Liver (tissue), 9 donors: ENCODE data around the gene CDR2. TPM values are rescaled to one million over a fixed set of nuclear protein-coding genes. Genes with fewer than 3 reads are reported as not detected.

Experiments
- DNase-seq: peaks from one replicate; pipeline ENCODE4 v3.0.0-alpha.2; 2017; ENCODE audit warnings: low spot score
- H3K27ac ChIP-seq, 2 donors: one replicate each; pipeline ENCODE4 v1.7.0; 2013; ENCODE audit warnings: inconsistent platforms in 2 of 2, low read length in 2 of 2, control low read depth in 1 of 2, low read depth in 1 of 2, mild to moderate bottlenecking in 1 of 2
- H3K27me3 ChIP-seq, 4 donors: one replicate each; pipeline versions ENCODE4 v1.6.1 to v1.7.0; 2013; ENCODE audit warnings: low read length in 3 of 4, inconsistent platforms in 1 of 4, mild to moderate bottlenecking in 1 of 4, moderate library complexity in 1 of 4; ENCODE audit not compliant: control insufficient read depth in 4 of 4, insufficient read depth in 4 of 4
- H3K36me3 ChIP-seq, 4 donors: one replicate each; pipeline versions ENCODE4 v1.6.1 to v1.7.0; 2013; ENCODE audit warnings: low read length in 3 of 4, mild to moderate bottlenecking in 3 of 4, low read depth in 1 of 4, moderate library complexity in 1 of 4; ENCODE audit not compliant: control insufficient read depth in 4 of 4, insufficient read depth in 3 of 4
- H3K4me1 ChIP-seq, 4 donors: one replicate each; pipeline versions ENCODE4 v1.6.1 to v1.7.0; 2013; ENCODE audit warnings: low read length in 3 of 4, mild to moderate bottlenecking in 3 of 4, moderate library complexity in 1 of 4; ENCODE audit not compliant: control insufficient read depth in 4 of 4, insufficient read depth in 4 of 4
- H3K4me3 ChIP-seq, 3 donors: one replicate each; pipeline versions ENCODE4 v1.6.1 to v1.7.0; 2013; ENCODE audit warnings: low read length in 3 of 3, control low read depth in 1 of 3, low read depth in 1 of 3, mild to moderate bottlenecking in 1 of 3
- H3K9ac ChIP-seq, 2 donors: one replicate each; pipeline ENCODE4 v1.7.0; 2013; ENCODE audit warnings: low read length in 2 of 2, mild to moderate bottlenecking in 2 of 2, moderate library complexity in 2 of 2, control low read depth in 1 of 2, low read depth in 1 of 2
- H3K9me3 ChIP-seq, 4 donors: one replicate each; pipeline versions ENCODE4 v1.6.1 to v1.7.0; 2013; ENCODE audit warnings: low read length in 3 of 4; ENCODE audit not compliant: control insufficient read depth in 4 of 4
- EGR1 ChIP-seq, 2 donors: IDR thresholded peaks; 2 replicates each; pipeline ENCODE4 v1.6.1; 2016 to 2018; ENCODE audit warnings: antibody characterized with exemption in 2 of 2, low read depth in 2 of 2
- FOXA1 ChIP-seq: IDR thresholded peaks from 2 replicates; pipeline ENCODE4 v1.6.1; 2016; ENCODE audit warnings: antibody characterized with exemption
- FOXA2 ChIP-seq: IDR thresholded peaks from 2 replicates; pipeline ENCODE4 v1.6.1; 2016; ENCODE audit warnings: antibody characterized with exemption
- GABPA ChIP-seq, 2 donors: IDR thresholded peaks in 1 of 2; conservative IDR thresholded peaks in 1 of 2; 2 replicates each; pipeline ENCODE4 v1.6.1; 2016; ENCODE audit warnings: antibody characterized with exemption in 2 of 2, mild to moderate bottlenecking in 1 of 2, moderate library complexity in 1 of 2
- HNF4A ChIP-seq, 2 donors: conservative IDR thresholded peaks; 2 replicates each; pipeline ENCODE4 v1.6.1; 2016; ENCODE audit warnings: antibody characterized with exemption in 2 of 2, mild to moderate bottlenecking in 2 of 2
- HNF4G ChIP-seq: IDR thresholded peaks from 2 replicates; pipeline ENCODE4 v1.6.1; 2016; ENCODE audit warnings: antibody characterized with exemption
- JUND ChIP-seq, 2 donors: IDR thresholded peaks; 2 replicates each; pipeline ENCODE4 v1.6.1; 2016; ENCODE audit warnings: antibody characterized with exemption in 2 of 2
- NR2F2 ChIP-seq: IDR thresholded peaks from 2 replicates; pipeline ENCODE4 v1.6.1; 2016; ENCODE audit warnings: antibody characterized with exemption
- RAD21 ChIP-seq, 2 donors: IDR thresholded peaks; 2 replicates each; pipeline ENCODE4 v1.6.1; 2016; ENCODE audit warnings: antibody characterized with exemption in 2 of 2, mild to moderate bottlenecking in 2 of 2
- RXRA ChIP-seq, 2 donors: IDR thresholded peaks; 2 replicates each; pipeline ENCODE4 v1.6.1; 2017 to 2018; ENCODE audit warnings: antibody characterized with exemption in 2 of 2, mild to moderate bottlenecking in 1 of 2
- SP1 ChIP-seq: IDR thresholded peaks from 2 replicates; pipeline ENCODE4 v1.6.1; 2018; ENCODE audit warnings: antibody characterized with exemption, mild to moderate bottlenecking
- TAF1 ChIP-seq: conservative IDR thresholded peaks from 2 replicates; pipeline ENCODE4 v1.6.1; 2016; ENCODE audit warnings: antibody characterized with exemption, mild to moderate bottlenecking
- YY1 ChIP-seq: IDR thresholded peaks from 2 replicates; pipeline ENCODE4 v1.6.1; 2016; ENCODE audit warnings: antibody characterized with exemption, mild to moderate bottlenecking
- WGBS: extraction: QIAGEN DNeasy Blood & Tissue Kit; methylation state at CpG from one replicate; pipeline ENCODE4 v1.1.7; 2013; 5-methylcytosine and 5-hydroxymethylcytosine counted together
- polyA plus RNA-seq, 2 donors: library from polyadenylated mRNA; stranded (reverse) in 1 of 2; unstranded in 1 of 2; fragments of 200-250 nt in 1 of 2; fragments of >200 nt in 1 of 2; fragmentation: Nextera tagmentation in 1 of 2; extraction: Ambion mirVana in 1 of 2; gene quantifications; one replicate each; pipeline versions ENCODE4 v1.2.1 to v1.2.3, GENCODE V29; 2013 to 2015
- total RNA-seq, 2 donors: library from RNA; depleted of rRNA; stranded (reverse); fragments of >200 nt; gene quantifications; one replicate each; pipeline ENCODE4 v1.2.3, GENCODE V29; 2014
- TF ChIP-seq, protein P1 (sequence below): IDR thresholded peaks from 2 replicates; pipeline ENCODE4 v1.6.1; 2016; ENCODE audit warnings: antibody characterized with exemption, mild to moderate bottlenecking
- TF ChIP-seq, protein P2 (sequence below): fragments of 150-350 bp; IDR thresholded peaks from 2 replicates; pipeline ENCODE4 v1.5.1; 2017; ENCODE audit warnings: improper control_type of control experiment, low read depth, low read length; ENCODE audit not compliant: missing input control
- TF ChIP-seq, protein P3 (sequence below): IDR thresholded peaks from 2 replicates; pipeline ENCODE4 v1.6.1; 2016; ENCODE audit warnings: antibody characterized with exemption
- TF ChIP-seq, protein P4 (sequence below): IDR thresholded peaks from 2 replicates; pipeline ENCODE4 v1.6.1; 2016; ENCODE audit warnings: antibody characterized with exemption
- TF ChIP-seq, protein P5 (sequence below): IDR thresholded peaks from 2 replicates; pipeline ENCODE4 v1.6.1; 2016; ENCODE audit warnings: antibody characterized with exemption
- donor health status: healthy.
- donor health status: healthy.
- donor health status: healthy.
- donor health status: healthy.
- donor health status: healthy.

The CDR2 gene
- total and polyA plus RNA-seq, 4 donors: 2.9 to 12.1 (median 9.7) TPM

DNA sequence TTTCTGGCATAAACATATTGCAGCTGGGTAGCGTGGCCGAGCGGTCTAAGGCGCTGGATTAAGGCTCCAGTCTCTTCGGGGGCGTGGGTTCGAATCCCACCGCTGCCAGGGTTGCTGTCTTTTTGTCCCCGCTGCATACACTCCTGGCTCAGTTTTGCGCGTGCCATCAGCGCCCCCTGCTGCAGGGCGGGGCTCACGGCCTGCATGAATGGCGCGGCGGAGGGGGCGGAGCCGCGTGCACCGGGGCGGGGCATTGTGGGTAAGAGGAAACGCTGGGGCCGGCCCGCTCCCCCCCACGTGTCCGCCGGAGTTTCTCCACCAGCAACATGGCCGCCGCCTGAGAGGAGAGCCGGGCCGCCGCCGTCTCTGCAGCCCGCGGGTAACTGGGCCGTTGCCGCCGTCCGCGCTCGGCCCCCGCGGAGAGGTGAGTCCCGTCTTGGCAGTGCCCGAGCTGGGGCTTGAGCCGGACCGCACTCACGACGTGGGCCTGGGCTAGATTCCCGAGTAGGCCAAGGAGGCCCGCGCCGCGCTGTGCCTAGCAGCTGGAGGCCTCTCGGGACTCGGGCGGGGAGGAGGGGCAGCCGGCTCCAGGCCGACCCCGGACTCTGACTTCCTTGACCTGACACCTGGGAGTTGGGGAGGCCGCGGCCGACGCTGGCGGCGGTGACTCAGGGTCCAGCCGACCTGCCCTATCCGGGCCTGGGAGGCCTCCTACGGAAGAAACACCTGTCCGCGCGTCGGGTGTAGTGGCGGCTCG is 77.1 kb downstream of the CDR2 start, which contains the start of gene POLR3E:
TSS of gene POLR3E (plus strand) at position 296 of the 757 bp plus-strand sequence. CDS start 5,560 bp downstream, outside the sequence.
- Histone ChIP-seq H3K9me3 (no peaks in the 10 kb centered on the region), H3K4me1 (peaks cover 2 to 18% (median 11%) of the 10 kb centered on the region in 4 donors), H3K27ac (peak within 1 kb of the TSS; percentile 92 to 96), H3K27me3 (no peaks in the 10 kb centered on the region), H3K36me3 (peaks cover 0 to 3% (median 0%) of the 10 kb centered on the region in 4 donors), H3K4me3 (peak within 1 kb of the TSS; percentile 57 to 93 (median 91)), H3K9ac (peak within 1 kb of the TSS; percentile 93 to 96)
- peak; percentile 77 for TF ChIP-seq SP1
- peak in 1 of 2 donors; percentile 43 for TF ChIP-seq JUND (IDR thresholded peaks at IDR 0.05)
- TF ChIP-seq, protein P1, sequence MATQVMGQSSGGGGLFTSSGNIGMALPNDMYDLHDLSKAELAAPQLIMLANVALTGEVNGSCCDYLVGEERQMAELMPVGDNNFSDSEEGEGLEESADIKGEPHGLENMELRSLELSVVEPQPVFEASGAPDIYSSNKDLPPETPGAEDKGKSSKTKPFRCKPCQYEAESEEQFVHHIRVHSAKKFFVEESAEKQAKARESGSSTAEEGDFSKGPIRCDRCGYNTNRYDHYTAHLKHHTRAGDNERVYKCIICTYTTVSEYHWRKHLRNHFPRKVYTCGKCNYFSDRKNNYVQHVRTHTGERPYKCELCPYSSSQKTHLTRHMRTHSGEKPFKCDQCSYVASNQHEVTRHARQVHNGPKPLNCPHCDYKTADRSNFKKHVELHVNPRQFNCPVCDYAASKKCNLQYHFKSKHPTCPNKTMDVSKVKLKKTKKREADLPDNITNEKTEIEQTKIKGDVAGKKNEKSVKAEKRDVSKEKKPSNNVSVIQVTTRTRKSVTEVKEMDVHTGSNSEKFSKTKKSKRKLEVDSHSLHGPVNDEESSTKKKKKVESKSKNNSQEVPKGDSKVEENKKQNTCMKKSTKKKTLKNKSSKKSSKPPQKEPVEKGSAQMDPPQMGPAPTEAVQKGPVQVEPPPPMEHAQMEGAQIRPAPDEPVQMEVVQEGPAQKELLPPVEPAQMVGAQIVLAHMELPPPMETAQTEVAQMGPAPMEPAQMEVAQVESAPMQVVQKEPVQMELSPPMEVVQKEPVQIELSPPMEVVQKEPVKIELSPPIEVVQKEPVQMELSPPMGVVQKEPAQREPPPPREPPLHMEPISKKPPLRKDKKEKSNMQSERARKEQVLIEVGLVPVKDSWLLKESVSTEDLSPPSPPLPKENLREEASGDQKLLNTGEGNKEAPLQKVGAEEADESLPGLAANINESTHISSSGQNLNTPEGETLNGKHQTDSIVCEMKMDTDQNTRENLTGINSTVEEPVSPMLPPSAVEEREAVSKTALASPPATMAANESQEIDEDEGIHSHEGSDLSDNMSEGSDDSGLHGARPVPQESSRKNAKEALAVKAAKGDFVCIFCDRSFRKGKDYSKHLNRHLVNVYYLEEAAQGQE: no peak
- TF ChIP-seq, protein P2, sequence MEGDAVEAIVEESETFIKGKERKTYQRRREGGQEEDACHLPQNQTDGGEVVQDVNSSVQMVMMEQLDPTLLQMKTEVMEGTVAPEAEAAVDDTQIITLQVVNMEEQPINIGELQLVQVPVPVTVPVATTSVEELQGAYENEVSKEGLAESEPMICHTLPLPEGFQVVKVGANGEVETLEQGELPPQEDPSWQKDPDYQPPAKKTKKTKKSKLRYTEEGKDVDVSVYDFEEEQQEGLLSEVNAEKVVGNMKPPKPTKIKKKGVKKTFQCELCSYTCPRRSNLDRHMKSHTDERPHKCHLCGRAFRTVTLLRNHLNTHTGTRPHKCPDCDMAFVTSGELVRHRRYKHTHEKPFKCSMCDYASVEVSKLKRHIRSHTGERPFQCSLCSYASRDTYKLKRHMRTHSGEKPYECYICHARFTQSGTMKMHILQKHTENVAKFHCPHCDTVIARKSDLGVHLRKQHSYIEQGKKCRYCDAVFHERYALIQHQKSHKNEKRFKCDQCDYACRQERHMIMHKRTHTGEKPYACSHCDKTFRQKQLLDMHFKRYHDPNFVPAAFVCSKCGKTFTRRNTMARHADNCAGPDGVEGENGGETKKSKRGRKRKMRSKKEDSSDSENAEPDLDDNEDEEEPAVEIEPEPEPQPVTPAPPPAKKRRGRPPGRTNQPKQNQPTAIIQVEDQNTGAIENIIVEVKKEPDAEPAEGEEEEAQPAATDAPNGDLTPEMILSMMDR: peak; percentile 93
- no peak for TF ChIP-seq TAF1
- TF ChIP-seq EGR1 (IDR thresholded peaks at IDR 0.05; ENCODE audit: low read depth in 2 of 2): no peak
- TF ChIP-seq GABPA (IDR thresholded peaks at IDR 0.05 in 1 of 2, conservative IDR thresholded peaks at IDR 0.05 in 1 of 2): peak in 1 of 2 donors; percentile 75
- TF ChIP-seq HNF4A (conservative IDR thresholded peaks at IDR 0.05): peak in 1 of 2 donors; percentile 31
- TF ChIP-seq, protein P3, sequence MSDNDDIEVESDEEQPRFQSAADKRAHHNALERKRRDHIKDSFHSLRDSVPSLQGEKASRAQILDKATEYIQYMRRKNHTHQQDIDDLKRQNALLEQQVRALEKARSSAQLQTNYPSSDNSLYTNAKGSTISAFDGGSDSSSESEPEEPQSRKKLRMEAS: peak; percentile 97
- TF ChIP-seq RXRA (IDR thresholded peaks at IDR 0.05): peak; percentile 41 to 60
- TF ChIP-seq FOXA1: peak; percentile 89
- TF ChIP-seq RAD21 (IDR thresholded peaks at IDR 0.05): peak; percentile 94 to 97
- TF ChIP-seq NR2F2: peak; percentile 60
- TF ChIP-seq HNF4G: no peak
- TF ChIP-seq, protein P4, sequence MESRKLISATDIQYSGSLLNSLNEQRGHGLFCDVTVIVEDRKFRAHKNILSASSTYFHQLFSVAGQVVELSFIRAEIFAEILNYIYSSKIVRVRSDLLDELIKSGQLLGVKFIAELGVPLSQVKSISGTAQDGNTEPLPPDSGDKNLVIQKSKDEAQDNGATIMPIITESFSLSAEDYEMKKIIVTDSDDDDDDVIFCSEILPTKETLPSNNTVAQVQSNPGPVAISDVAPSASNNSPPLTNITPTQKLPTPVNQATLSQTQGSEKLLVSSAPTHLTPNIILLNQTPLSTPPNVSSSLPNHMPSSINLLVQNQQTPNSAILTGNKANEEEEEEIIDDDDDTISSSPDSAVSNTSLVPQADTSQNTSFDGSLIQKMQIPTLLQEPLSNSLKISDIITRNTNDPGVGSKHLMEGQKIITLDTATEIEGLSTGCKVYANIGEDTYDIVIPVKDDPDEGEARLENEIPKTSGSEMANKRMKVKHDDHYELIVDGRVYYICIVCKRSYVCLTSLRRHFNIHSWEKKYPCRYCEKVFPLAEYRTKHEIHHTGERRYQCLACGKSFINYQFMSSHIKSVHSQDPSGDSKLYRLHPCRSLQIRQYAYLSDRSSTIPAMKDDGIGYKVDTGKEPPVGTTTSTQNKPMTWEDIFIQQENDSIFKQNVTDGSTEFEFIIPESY: no peak
- TF ChIP-seq, protein P5, sequence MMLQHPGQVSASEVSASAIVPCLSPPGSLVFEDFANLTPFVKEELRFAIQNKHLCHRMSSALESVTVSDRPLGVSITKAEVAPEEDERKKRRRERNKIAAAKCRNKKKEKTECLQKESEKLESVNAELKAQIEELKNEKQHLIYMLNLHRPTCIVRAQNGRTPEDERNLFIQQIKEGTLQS: peak; percentile 100
- no peak for TF ChIP-seq FOXA2
- TF ChIP-seq YY1: peak; percentile 97
- DNase-seq: peak; percentile 100
- WGBS: under 1% methylated on average over 76 of the region's 76 CpGs
